Mucosa of descending colon (tissue), 3 donors: ENCODE results near the gene SPRED2. TPM values are rescaled to one million over a fixed set of nuclear protein-coding genes. Genes with fewer than 3 reads are reported as not detected.
A peak's percentile ranks its signal among the peaks of the same experiment; 100 is the strongest.

ENCODE experiments used
- ATAC-seq: fragments of 200-7000 bp; cut with Tn5 transposase; one replicate; pipeline ENCODE4 v1.9.1; 2020; ENCODE audit warnings: mild to moderate bottlenecking, moderate library complexity
- DNase-seq, 3 donors: peaks; one replicate each; pipeline ENCODE4 v3.0.0-alpha.2; 2020
- H3K36me3 ChIP-seq: fragments of 200-600 bp; one replicate; pipeline ENCODE4 v1.8.0; 2021; ENCODE audit warnings: low read depth, mild to moderate bottlenecking
- H3K4me1 ChIP-seq: fragments of 200-600 bp; one replicate; pipeline ENCODE4 v1.8.0; 2021; ENCODE audit warnings: low read depth, mild to moderate bottlenecking
- H3K4me3 ChIP-seq: fragments of 200-600 bp; one replicate; pipeline ENCODE4 v1.8.0; 2021; ENCODE audit warnings: mild to moderate bottlenecking
- H3K9me3 ChIP-seq: fragments of 200-600 bp; one replicate; pipeline ENCODE4 v1.8.0; 2021; ENCODE audit warnings: mild to moderate bottlenecking
- intact Hi-C, 2 donors: fragments of 100-400 bp; cut with DNase I in 1 of 2; cut with micrococcal nuclease in 1 of 2; formaldehyde crosslinking; loops; one replicate each; pipeline versions ENCODE4 v1.11.0 to v1.11.1; 2022; cut with DNase I, micrococcal nuclease
- total RNA-seq, 3 donors: library from RNA; stranded (reverse); fragmentation: NEBNext Ultra II Directional in 2 of 3; extraction: Animal tissue kit (Norgen Biotek cat#: 25700) in 2 of 3; gene quantifications; one replicate each; pipeline versions ENCODE4 v1.2.1 to v1.2.4, GENCODE V29; 2021 to 2023
- TF ChIP-seq, protein P1 (sequence below): fragments of 200-600 bp; IDR thresholded peaks from one replicate; pipeline ENCODE4 v1.8.0; 2022; ENCODE audit warnings: antibody characterized with exemption, mild to moderate bottlenecking
- donor health status: DM: no; HTN: no; CAD: no; lungs with moderate emphysema.
- donor health status: DM: no; HTN: no; CAD: no.
- donor health status: DM: no; HTN: yes; CAD: no.

The SPRED2 gene
- total RNA-seq, 3 donors from 2014 or later = 38.1 to 65.0 (median 43.4) TPM

GRCh38 chr2:65353927-65354326 is 78.5 kb downstream of the SPRED2 start:
- Histone ChIP-seq H3K36me3 (no peaks in the 10 kb centered on the region), H3K4me1 (peaks cover 36% of the 10 kb centered on the region), H3K4me3 (no peak overlapping the region), H3K9me3 (no peaks in the 10 kb centered on the region)
- intact Hi-C loops = no loop called here
- DNase-seq (peak in 2 of 3 donors; percentile 44 to 50), ATAC-seq (peak; percentile 80)
- TF ChIP-seq, protein P1, sequence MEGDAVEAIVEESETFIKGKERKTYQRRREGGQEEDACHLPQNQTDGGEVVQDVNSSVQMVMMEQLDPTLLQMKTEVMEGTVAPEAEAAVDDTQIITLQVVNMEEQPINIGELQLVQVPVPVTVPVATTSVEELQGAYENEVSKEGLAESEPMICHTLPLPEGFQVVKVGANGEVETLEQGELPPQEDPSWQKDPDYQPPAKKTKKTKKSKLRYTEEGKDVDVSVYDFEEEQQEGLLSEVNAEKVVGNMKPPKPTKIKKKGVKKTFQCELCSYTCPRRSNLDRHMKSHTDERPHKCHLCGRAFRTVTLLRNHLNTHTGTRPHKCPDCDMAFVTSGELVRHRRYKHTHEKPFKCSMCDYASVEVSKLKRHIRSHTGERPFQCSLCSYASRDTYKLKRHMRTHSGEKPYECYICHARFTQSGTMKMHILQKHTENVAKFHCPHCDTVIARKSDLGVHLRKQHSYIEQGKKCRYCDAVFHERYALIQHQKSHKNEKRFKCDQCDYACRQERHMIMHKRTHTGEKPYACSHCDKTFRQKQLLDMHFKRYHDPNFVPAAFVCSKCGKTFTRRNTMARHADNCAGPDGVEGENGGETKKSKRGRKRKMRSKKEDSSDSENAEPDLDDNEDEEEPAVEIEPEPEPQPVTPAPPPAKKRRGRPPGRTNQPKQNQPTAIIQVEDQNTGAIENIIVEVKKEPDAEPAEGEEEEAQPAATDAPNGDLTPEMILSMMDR = no peak

DNA sequence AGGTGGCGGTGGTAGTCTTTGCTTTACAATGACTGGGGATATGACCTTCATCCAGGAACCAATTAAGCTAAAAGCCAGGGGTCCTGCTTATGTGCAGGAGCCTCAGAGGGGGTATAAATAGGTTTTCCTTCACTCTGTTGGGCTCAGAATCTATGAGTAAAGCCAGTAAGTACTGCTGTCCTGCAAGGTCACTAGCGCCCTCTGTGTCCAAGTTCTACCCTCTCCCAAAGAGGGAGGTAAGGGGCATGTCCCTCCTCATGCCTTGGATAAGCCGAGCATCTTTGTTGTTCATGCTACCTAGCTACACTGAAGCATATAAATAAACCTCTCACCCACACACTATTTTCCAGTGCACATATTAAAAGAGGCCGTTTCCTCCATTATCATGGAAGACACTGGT is 79.4 kb downstream of the SPRED2 start:
- DNase-seq = no peak
- TF ChIP-seq, protein P1 = no peak
- peaks cover 33% of the 10 kb centered on the region for H3K4me1 ChIP-seq
- no peak for ATAC-seq
- no peaks in the 10 kb centered on the region for H3K9me3 ChIP-seq
- H3K36me3 ChIP-seq = no peaks in the 10 kb centered on the region
- intact Hi-C loops = no loop called here
- no peak overlapping the region for H3K4me3 ChIP-seq

DNA sequence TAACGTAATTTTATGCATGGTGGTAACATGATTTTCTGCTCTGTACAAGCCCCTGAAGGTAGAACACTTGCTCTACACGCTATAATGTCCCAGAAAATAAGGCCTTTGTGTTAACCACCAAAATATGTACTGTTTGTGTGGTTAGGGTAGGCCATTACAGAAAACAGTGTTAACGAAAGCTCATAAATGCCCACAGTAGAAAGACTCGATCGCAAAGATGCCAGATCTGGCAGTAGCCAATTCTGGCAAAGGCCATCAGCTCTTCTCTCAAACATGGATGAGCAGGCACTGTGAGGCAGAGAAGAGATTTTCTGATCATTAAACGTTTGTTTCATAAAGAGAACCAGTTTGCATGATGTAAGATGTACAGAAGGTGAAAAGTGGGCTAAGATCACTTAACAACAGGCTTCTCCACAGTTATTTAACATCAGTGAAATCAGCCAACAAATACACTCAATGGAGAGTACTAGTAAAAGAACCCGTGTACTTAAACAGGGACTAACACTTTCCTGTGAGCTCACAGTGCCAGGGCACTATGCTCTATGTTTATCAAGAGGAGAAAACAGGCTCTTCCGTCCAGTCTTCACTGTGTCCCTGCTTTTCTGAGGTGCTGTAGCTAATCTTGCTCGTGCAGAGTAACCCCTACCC is 80.3 kb downstream of the SPRED2 start:
- TF ChIP-seq, protein P1 = no peak
- ATAC-seq (no peak), DNase-seq (no peak)
- Histone ChIP-seq H3K36me3 (no peaks in the 10 kb centered on the region), H3K9me3 (no peaks in the 10 kb centered on the region), H3K4me1 (peaks cover 24% of the 10 kb centered on the region), H3K4me3 (no peak overlapping the region)
- intact Hi-C loops = no loop called here

DNA sequence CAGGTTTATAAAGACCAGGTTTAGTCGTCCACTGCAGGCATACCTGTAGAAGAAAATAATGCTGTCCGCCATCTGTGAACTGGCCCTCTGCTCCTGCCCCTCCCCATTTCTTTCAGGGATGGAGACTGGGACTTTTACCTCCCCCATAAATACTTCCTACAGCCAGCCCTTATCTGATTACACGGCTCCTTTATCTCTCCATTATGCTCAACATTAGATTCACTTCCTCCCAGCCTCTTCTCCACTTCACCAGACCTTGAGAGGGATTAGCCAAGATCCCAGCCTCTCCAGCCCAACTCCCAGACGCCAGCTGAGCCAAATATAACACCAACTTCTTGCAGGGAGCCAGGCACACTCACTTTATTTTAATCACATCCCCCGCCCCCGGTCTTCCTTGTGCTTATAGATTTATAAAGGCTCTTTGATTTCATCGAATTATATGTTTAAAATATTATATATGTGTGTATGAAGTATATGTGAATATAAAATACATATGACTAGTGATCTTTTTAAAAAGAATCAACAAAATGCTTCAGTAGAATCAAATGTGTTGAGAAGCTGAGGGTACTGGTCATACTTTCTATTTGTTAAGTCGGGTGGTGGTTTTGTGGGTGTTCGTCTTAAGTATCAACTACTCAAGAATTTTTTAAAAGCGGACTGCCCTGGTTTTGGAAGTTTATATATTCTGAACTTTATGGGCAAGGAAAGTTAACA is 81.0 kb downstream of the SPRED2 start:
- peak; percentile 74 for ATAC-seq
- H3K4me3 ChIP-seq = no peak overlapping the region
- no peaks in the 10 kb centered on the region for H3K36me3 ChIP-seq
- H3K4me1 ChIP-seq = peaks cover 23% of the 10 kb centered on the region
- DNase-seq = no peak
- H3K9me3 ChIP-seq = no peaks in the 10 kb centered on the region
- intact Hi-C loops = no loop called here
- TF ChIP-seq, protein P1 = no peak

- H3K9me3 ChIP-seq = no peaks in the 10 kb centered on the region
- no peak overlapping the region for H3K4me3 ChIP-seq
- H3K4me1 ChIP-seq = peaks cover 18% of the 10 kb centered on the region
- DNase-seq (no peak), ATAC-seq (peak; percentile 36)
- intact Hi-C loops = no loop called here
- TF ChIP-seq, protein P1 = no peak
- H3K36me3 ChIP-seq = no peaks in the 10 kb centered on the region
Observed at GRCh38 chr2:65350651-65351056, 81.7 kb downstream of the SPRED2 start.
